G401 (cell line): ENCODE data around the gene SKA2. TPM values are rescaled to one million over a fixed set of nuclear protein-coding genes. Genes with fewer than 3 reads are reported as not detected.
"Not testable (repeated sequence)": the region's sequence is repeated elsewhere in the genome, so short reads cannot be mapped to it uniquely, and the experiment has no call there.

Experiments
- DNase-seq: peaks from one replicate; pipeline ENCODE4 v3.0.0-alpha.2; 2015; ENCODE audit warnings: low spot score
- in situ Hi-C: cut with HindIII; loops from 2 replicates; pipeline ENCODE4 v1.10.0; 2016; ENCODE audit warnings: low sequenced_read_pairs, mixed read lengths
- total RNA-seq: library from RNA; depleted of rRNA; stranded (reverse); fragments of >200 nt; shearing (Covaris generic); gene quantifications from 2 replicates; pipeline ENCODE4 v1.2.3, GENCODE V29; 2014

SKA2 gene
- total RNA-seq, 1 experiment from 2014 or later: 181 TPM

- in situ Hi-C loops: no loop called here
- peak; percentile 100 for DNase-seq
Measured at GRCh38 chr17:59155439-59156177, 622 bp upstream of the SKA2 start, which contains the start of gene PRR11. Gene PRR11, plus strand, starts transcription at chr17:59155746. Its CDS starts 14,007 bp downstream, at chr17:59169753.

DNA sequence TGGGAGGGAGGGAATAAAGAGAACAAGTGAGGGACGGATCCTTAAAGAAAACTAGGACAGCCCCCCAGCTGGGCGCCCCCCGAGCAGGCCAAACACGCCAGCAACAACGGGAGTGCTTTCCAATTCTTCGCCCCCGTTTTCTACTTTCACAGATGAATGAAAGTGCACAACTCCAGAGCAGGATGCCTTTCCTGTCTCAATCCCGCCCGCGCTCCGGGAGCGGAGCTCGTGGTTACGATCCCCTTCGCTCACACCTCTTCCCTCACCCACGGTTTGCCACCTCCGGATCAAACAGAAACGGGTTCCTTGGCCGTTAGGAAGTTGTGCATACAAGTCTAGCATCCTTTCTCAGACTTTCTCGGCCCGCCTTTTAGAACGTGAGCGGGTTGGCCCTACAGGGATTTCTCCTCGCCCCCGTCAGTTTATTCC, 680 bp downstream of the SKA2 start:
- in situ Hi-C loops: no loop called here
- no peak for DNase-seq

GRCh38 chr17:59152925-59153324, 2.1 kb downstream of the SKA2 start:
- in situ Hi-C loops: no loop called here
- DNase-seq: peak; percentile 5

DNA sequence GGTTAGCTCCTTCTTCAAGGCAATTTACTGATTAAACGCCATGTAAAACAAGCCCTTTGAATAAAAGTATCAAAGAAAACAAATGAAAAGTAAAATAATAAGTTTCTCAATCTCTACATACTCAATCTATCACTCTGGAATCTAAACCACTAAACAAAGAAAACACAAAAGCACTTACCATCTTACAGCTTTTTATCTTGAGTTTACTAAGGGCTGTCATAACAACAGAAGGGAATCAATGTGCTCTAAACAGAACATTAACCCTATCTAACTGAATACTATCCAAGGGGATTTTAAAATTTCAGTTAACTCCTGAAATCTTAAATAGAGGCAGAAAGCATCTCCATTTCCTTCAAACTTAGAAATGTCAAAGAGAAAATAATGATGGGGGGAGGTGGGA, 3.4 kb downstream of the SKA2 start:
- in situ Hi-C loops: no loop called here
- DNase-seq: peak; percentile 12

- in situ Hi-C loops: no loop called here
- peak; percentile 30 for DNase-seq
Measured at GRCh38 chr17:59151006-59151405, 4.0 kb downstream of the SKA2 start.

GRCh38 chr17:59149841-59150511, 5.0 kb downstream of the SKA2 start:
- in situ Hi-C loops: no loop called here
- no peak for DNase-seq

- in situ Hi-C loops: no loop called here
- no peak for DNase-seq
Measured at GRCh38 chr17:59149051-59149450, 5.9 kb downstream of the SKA2 start.

- in situ Hi-C loops: no loop called here
- DNase-seq: no peak
Measured at GRCh38 chr17:59145571-59146096, 9.4 kb downstream of the SKA2 start.

DNA sequence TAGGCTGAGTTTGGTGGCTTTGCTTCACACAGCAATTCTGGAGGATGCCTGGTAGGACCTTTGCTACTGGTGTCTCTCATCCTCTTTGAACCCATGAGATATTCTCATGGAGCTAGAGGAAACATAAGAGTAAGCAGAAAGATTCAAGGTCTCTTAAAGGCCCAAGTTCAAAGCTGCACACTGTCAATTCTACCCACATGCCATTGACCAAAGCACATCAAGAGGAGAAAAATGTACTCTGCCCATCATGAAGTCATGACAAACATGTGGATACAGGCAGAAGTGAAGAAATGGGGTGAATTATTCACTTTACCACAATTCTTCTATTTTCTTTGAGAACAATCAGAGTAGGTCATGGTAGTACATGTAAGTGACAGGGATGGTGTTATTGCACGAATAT, 13.1 kb downstream of the SKA2 start:
- DNase-seq: no peak
- in situ Hi-C loops: no loop called here

- in situ Hi-C loops: no loop called here
- DNase-seq: no peak
Measured at GRCh38 chr17:59139939-59140338, 15.0 kb downstream of the SKA2 start.

GRCh38 chr17:59138339-59138738, 16.6 kb downstream of the SKA2 start:
- DNase-seq, in situ Hi-C loops: not testable (repeated sequence)

- DNase-seq: no peak
- in situ Hi-C loops: no loop called here
Measured at GRCh38 chr17:59131131-59131530, 23.9 kb downstream of the SKA2 start.

DNA sequence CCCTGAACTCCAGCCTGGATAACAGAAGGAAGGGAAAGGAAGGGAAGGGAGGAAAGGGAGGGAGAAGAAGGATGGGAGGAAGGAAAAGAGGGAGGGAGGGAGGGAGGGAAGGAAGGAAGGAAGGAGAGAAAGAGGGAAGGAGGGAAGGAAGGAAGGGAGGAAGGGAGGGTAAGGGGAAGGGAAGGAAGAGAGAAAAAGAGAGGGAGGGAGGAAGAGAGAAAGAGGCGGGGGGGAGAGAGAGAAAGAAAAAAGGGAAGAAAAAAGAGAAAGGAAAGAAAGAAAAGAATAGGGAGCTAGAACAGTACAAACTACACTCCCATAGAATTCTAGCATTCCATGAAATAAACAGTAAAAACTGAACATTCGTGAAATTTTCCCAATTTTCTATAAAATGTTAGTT, 25.2 kb downstream of the SKA2 start:
- in situ Hi-C loops: no loop called here

GRCh38 chr17:59126809-59127417, 28.1 kb downstream of the SKA2 start:
- no peak for DNase-seq

More for the DNA sequence above, 25.2 kb downstream of the SKA2 start:
- no peak for DNase-seq

GRCh38 chr17:59124665-59125064, 30.3 kb downstream of the SKA2 start:
- no peak for DNase-seq
- in situ Hi-C loops: no loop called here

More at GRCh38 chr17:59126809-59127417, 28.1 kb downstream of the SKA2 start:
- in situ Hi-C loops: no loop called here

- in situ Hi-C loops: no loop called here
- no peak for DNase-seq
Measured at GRCh38 chr17:59121901-59122480, 33.0 kb downstream of the SKA2 start.

DNA sequence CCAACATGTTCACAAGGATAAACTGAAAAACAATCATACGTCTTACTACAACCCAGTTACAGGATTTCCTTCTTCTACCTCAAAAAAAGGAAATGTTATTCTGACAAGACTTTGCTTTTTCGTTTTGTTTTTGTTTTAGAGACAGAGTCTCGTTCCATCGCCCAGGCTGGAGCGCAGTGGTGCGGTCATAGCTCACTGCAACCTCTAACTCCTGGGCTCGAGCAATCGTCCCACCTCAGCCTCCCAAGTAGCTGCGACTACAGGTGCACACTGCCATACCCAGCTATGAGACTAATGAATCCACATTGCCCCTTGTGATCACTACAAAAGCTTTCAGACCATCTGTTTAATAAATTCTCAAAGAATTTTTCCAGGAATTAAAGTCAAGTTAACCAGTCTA, 39.5 kb downstream of the SKA2 start:
- no peak for DNase-seq
- in situ Hi-C loops: no loop called here

- in situ Hi-C loops: no loop called here
- DNase-seq: no peak
Measured at GRCh38 chr17:59111539-59111938, 43.4 kb downstream of the SKA2 start.

GRCh38 chr17:59110973-59111372, 44.0 kb downstream of the SKA2 start:
- in situ Hi-C loops: no loop called here

More at GRCh38 chr17:59110973-59111372, 44.0 kb downstream of the SKA2 start:
- DNase-seq: no peak
